ENCODE data around the gene MCC.

DNA sequence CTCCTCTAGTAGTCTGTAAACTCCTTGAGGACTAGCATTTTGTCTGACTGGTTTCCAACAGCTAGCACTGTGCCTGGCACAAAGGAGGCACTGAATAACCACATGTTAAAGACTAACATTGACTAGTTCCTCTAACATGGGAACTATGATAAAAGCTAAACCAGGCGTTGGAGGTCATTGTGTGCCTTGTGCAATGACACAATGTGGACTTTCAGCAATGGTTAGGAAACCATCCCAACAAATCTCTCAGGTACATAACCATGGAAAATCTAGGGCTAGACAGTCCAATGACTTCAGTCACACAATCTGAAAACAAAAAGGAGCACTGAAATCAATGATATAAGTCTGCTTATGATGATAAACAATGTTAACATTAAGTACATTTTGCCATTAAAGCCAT, 311.0 kb downstream of the MCC start:
- TF ChIP-seq, protein P1, sequence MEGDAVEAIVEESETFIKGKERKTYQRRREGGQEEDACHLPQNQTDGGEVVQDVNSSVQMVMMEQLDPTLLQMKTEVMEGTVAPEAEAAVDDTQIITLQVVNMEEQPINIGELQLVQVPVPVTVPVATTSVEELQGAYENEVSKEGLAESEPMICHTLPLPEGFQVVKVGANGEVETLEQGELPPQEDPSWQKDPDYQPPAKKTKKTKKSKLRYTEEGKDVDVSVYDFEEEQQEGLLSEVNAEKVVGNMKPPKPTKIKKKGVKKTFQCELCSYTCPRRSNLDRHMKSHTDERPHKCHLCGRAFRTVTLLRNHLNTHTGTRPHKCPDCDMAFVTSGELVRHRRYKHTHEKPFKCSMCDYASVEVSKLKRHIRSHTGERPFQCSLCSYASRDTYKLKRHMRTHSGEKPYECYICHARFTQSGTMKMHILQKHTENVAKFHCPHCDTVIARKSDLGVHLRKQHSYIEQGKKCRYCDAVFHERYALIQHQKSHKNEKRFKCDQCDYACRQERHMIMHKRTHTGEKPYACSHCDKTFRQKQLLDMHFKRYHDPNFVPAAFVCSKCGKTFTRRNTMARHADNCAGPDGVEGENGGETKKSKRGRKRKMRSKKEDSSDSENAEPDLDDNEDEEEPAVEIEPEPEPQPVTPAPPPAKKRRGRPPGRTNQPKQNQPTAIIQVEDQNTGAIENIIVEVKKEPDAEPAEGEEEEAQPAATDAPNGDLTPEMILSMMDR (IDR thresholded peaks at IDR 0.05): no peak
- no peak for TF ChIP-seq EZH2 (IDR thresholded peaks at IDR 0.05; ENCODE audit: borderline replicate concordance, insufficient read depth, low read depth, low read length, poor library complexity, severe bottlenecking)

Data from B cell (primary cell).